H9 (cell line): ENCODE measurements around the gene CFAP410. TPM values are rescaled to one million over a fixed set of nuclear protein-coding genes. Genes with fewer than 3 reads are reported as not detected.

ENCODE experiments used
- DNase-seq: peaks from one replicate; pipeline ENCODE4 v3.0.0-alpha.2; 2017
- H2AFZ ChIP-seq: one replicate; pipeline ENCODE4 v1.6.1; 2013; ENCODE audit warnings: mild to moderate bottlenecking, low read length, control low read depth, moderate library complexity
- H2AK5ac ChIP-seq: 2 replicates; pipeline ENCODE4 v1.6.1; 2013; ENCODE audit warnings: low read length, control low read depth, mixed read lengths; ENCODE audit not compliant: insufficient read length
- H2BK120ac ChIP-seq: one replicate; pipeline ENCODE4 v1.6.1; 2013; ENCODE audit warnings: low read depth, mild to moderate bottlenecking, low read length, control low read depth, inconsistent platforms; ENCODE audit not compliant: poor library complexity, severe bottlenecking
- H2BK12ac ChIP-seq: 2 replicates; pipeline ENCODE4 v1.6.1; 2013; ENCODE audit warnings: low read length, control low read depth, mixed read lengths, low read depth; ENCODE audit not compliant: insufficient read length
- H2BK15ac ChIP-seq: 2 replicates; pipeline ENCODE4 v1.6.1; 2013; ENCODE audit warnings: low read depth, low read length, control low read depth
- H2BK20ac ChIP-seq: one replicate; pipeline ENCODE4 v1.6.1; 2013; ENCODE audit warnings: low read depth, mild to moderate bottlenecking, low read length, control low read depth, inconsistent platforms; ENCODE audit not compliant: poor library complexity, severe bottlenecking
- H2BK5ac ChIP-seq: 2 replicates; pipeline ENCODE4 v1.6.1; 2013; ENCODE audit warnings: low read length, control low read depth, mixed read lengths; ENCODE audit not compliant: insufficient read length
- H3K14ac ChIP-seq: 2 replicates; pipeline ENCODE4 v1.6.1; 2013; ENCODE audit warnings: low read length, control low read depth; ENCODE audit not compliant: insufficient read depth
- H3K18ac ChIP-seq: 2 replicates; pipeline ENCODE4 v1.6.1; 2013; ENCODE audit warnings: low read depth, mild to moderate bottlenecking, mixed read lengths, low read length, control low read depth; ENCODE audit not compliant: insufficient read length
- H3K23ac ChIP-seq: 2 replicates; pipeline ENCODE4 v1.6.1; 2013; ENCODE audit warnings: low read length, control low read depth, mixed read lengths, low read depth; ENCODE audit not compliant: insufficient read length
- H3K23me2 ChIP-seq: 2 replicates; pipeline ENCODE4 v1.6.1; 2013; ENCODE audit warnings: low read depth, mild to moderate bottlenecking, mixed read lengths, low read length, control low read depth; ENCODE audit not compliant: insufficient read length, poor library complexity, severe bottlenecking
- H3K27ac ChIP-seq: 2 replicates; pipeline ENCODE4 v1.5.1; 2013; ENCODE audit warnings: low read length, control low read depth, mixed read lengths, low read depth; ENCODE audit not compliant: insufficient read length
- H3K27me3 ChIP-seq: 2 replicates; pipeline ENCODE4 v1.6.1; 2013; ENCODE audit warnings: low read length, control low read depth, inconsistent platforms; ENCODE audit not compliant: insufficient read depth
- H3K4ac ChIP-seq: 2 replicates; pipeline ENCODE4 v1.6.1; 2013; ENCODE audit warnings: low read depth, mild to moderate bottlenecking, control low read depth, inconsistent platforms, low read length, moderate library complexity
- H3K4me1 ChIP-seq: 2 replicates; pipeline ENCODE4 v1.6.1; 2013; ENCODE audit warnings: low read length, control low read depth, inconsistent platforms; ENCODE audit not compliant: insufficient read depth
- H3K4me2 ChIP-seq: 2 replicates; pipeline ENCODE4 v1.6.1; 2013; ENCODE audit warnings: low read length, control low read depth, mixed read lengths; ENCODE audit not compliant: insufficient read length, insufficient read depth
- H3K56ac ChIP-seq: 2 replicates; pipeline ENCODE4 v1.6.1; 2013; ENCODE audit warnings: low read depth, mild to moderate bottlenecking, mixed read lengths, low read length, control low read depth; ENCODE audit not compliant: insufficient read length
- H3K79me1 ChIP-seq: 2 replicates; pipeline ENCODE4 v1.6.1; 2013; ENCODE audit warnings: low read depth, mild to moderate bottlenecking, moderate library complexity, low read length, control low read depth, inconsistent platforms; ENCODE audit not compliant: insufficient read depth, poor library complexity, severe bottlenecking
- H3K79me2 ChIP-seq: 2 replicates; pipeline ENCODE4 v1.6.1; 2013; ENCODE audit warnings: low read length, control low read depth, inconsistent platforms; ENCODE audit not compliant: insufficient read depth
- H3K9ac ChIP-seq: 2 replicates; pipeline ENCODE4 v1.6.1; 2013; ENCODE audit warnings: low read length, control low read depth, mixed read lengths; ENCODE audit not compliant: insufficient read length; ENCODE audit errors: extremely low read depth
- H3K9me3 ChIP-seq: one replicate; pipeline ENCODE4 v1.6.1; 2013; ENCODE audit warnings: low read depth, low read length, inconsistent platforms; ENCODE audit not compliant: control insufficient read depth
- H3T11ph ChIP-seq: one replicate; pipeline ENCODE4 v1.6.1; 2013; ENCODE audit warnings: mild to moderate bottlenecking, low read length, control low read depth, inconsistent platforms
- H4K20me1 ChIP-seq: one replicate; pipeline ENCODE4 v1.6.1; 2013; ENCODE audit not compliant: control insufficient read depth, insufficient read length, insufficient read depth
- H4K5ac ChIP-seq: 2 replicates; pipeline ENCODE4 v1.6.1; 2013; ENCODE audit warnings: low read depth, mild to moderate bottlenecking, mixed read lengths, low read length, control low read depth; ENCODE audit not compliant: insufficient read length
- H4K8ac ChIP-seq: replicated peaks from 2 replicates; pipeline ENCODE4 v1.6.1; 2013; ENCODE audit warnings: low read length, control low read depth, mixed read lengths, low read depth; ENCODE audit not compliant: insufficient read length
- H4K91ac ChIP-seq: 2 replicates; pipeline ENCODE4 v1.6.1; 2013; ENCODE audit warnings: low read depth, mild to moderate bottlenecking, moderate library complexity, mixed read lengths, low read length, control low read depth; ENCODE audit not compliant: insufficient read length
- H3K27ac Mint-ChIP-seq, 3 experiments: 2 replicates in 2 of 3; 3 replicates in 1 of 3; pipeline ENCODE4 v1.8.0; 2020 to 2021; ENCODE audit warnings: mixed read lengths in 3 of 3, mild to moderate bottlenecking in 1 of 3, moderate library complexity in 1 of 3
- H3K27me3 Mint-ChIP-seq: 2 replicates; pipeline ENCODE4 v1.8.0; 2021; ENCODE audit warnings: low read depth, mild to moderate bottlenecking, moderate library complexity, mixed read lengths
- H3K36me3 Mint-ChIP-seq, 3 experiments: 2 replicates in 2 of 3; 3 replicates in 1 of 3; pipeline ENCODE4 v1.8.0; 2020 to 2021; ENCODE audit warnings: low read depth in 3 of 3, mixed read lengths in 3 of 3; ENCODE audit not compliant: insufficient read depth in 1 of 3
- H3K4me1 Mint-ChIP-seq, 2 experiments: 2 replicates each; pipeline ENCODE4 v1.8.0; 2020; ENCODE audit warnings: mixed read lengths in 2 of 2
- H3K4me3 Mint-ChIP-seq, 2 experiments: 2 replicates in 1 of 2; 3 replicates in 1 of 2; pipeline ENCODE4 v1.8.0; 2020 to 2021; ENCODE audit warnings: mild to moderate bottlenecking in 2 of 2, mixed read lengths in 2 of 2, moderate library complexity in 1 of 2
- H3K9me3 Mint-ChIP-seq, 2 experiments: 2 replicates in 1 of 2; 3 replicates in 1 of 2; pipeline ENCODE4 v1.8.0; 2020; ENCODE audit warnings: mild to moderate bottlenecking in 2 of 2, mixed read lengths in 2 of 2, moderate library complexity in 1 of 2
- CTCF ChIP-seq: fragments of 200-600 bp; sonication (generic); conservative IDR thresholded peaks from 3 replicates; pipeline ENCODE4 v1.8.0; 2021; ENCODE audit warnings: antibody characterized with exemption, mild to moderate bottlenecking
- WGBS: extraction: QIAGEN DNeasy Blood & Tissue Kit; methylation state at CpG from one replicate; pipeline ENCODE4 v1.1.7; 2013; ENCODE audit warnings: missing lambda C conversion rate, low lambda C conversion rate, mixed read lengths; ENCODE audit not compliant: insufficient read length; ENCODE audit errors: extremely low coverage; 5-methylcytosine and 5-hydroxymethylcytosine counted together
- total RNA-seq: library from RNA; stranded (reverse); gene quantifications from 2 replicates; pipeline ENCODE4 v1.2.1, GENCODE V29; 2021

Gene CFAP410
- total RNA-seq, 1 experiment from 2014 or later, result 17.0 TPM

- DNase-seq, result no peak
- no peak overlapping the region for H4K5ac ChIP-seq
- H2BK5ac ChIP-seq, result no peak overlapping the region
- peaks cover 2% of the 10 kb centered on the region for H3K23me2 ChIP-seq
- H3K4ac ChIP-seq, result no peak overlapping the region
- no peak for TF ChIP-seq CTCF
- no peaks in the 10 kb centered on the region for H4K20me1 ChIP-seq
- H3K27ac ChIP-seq, result no peak overlapping the region
- H3K4me1 Mint-ChIP-seq, result peaks cover 4 to 10% of the 10 kb centered on the region in 2 experiments
- no peak overlapping the region for H2BK12ac ChIP-seq
- H3K27me3 ChIP-seq, result no peaks in the 10 kb centered on the region
- H3K27me3 Mint-ChIP-seq, result peaks cover 11% of the 10 kb centered on the region
- H3K14ac ChIP-seq, result no peak overlapping the region
- WGBS, result no CpG with 5 or more reads among the region's 10 CpGs
- H4K91ac ChIP-seq, result no peak overlapping the region
- no peak overlapping the region for H3K56ac ChIP-seq
- H3K9me3 ChIP-seq, result no peaks in the 10 kb centered on the region
- H3K79me1 ChIP-seq, result no peaks in the 10 kb centered on the region
- H2AFZ ChIP-seq, result no peak overlapping the region
- no peaks in the 10 kb centered on the region for H3K9me3 Mint-ChIP-seq
- H2BK15ac ChIP-seq, result no peak overlapping the region
- no peak overlapping the region for H3K4me2 ChIP-seq
- H3K4me3 Mint-ChIP-seq, result no peak overlapping the region
- H3T11ph ChIP-seq, result no peak overlapping the region
- no peaks in the 10 kb centered on the region; the same call in 1 of the 2 replicates for H3K4me1 ChIP-seq
- no peaks in the 10 kb centered on the region for H3K36me3 Mint-ChIP-seq
- no peaks in the 10 kb centered on the region for H3K79me2 ChIP-seq
- no peak overlapping the region for H3K18ac ChIP-seq
- H4K8ac ChIP-seq, result no peak overlapping the region
- H3K27ac Mint-ChIP-seq, result no peak overlapping the region
- H2BK20ac ChIP-seq, result no peak overlapping the region
- H3K9ac ChIP-seq, result no peak overlapping the region
- no peak overlapping the region for H3K23ac ChIP-seq
- no peak overlapping the region for H2AK5ac ChIP-seq
- no peak overlapping the region for H2BK120ac ChIP-seq
Measured at GRCh38 chr21:44295646-44296045, 43.5 kb downstream of the CFAP410 start.
